Measurements from ENCODE around the gene C22orf15. TPM values are rescaled to one million over a fixed set of nuclear protein-coding genes. Genes with fewer than 3 reads are reported as not detected.

C22orf15 gene
- total RNA-seq, 2 experiments from 2014 or later = 0.60 to 1.1 TPM

DNA sequence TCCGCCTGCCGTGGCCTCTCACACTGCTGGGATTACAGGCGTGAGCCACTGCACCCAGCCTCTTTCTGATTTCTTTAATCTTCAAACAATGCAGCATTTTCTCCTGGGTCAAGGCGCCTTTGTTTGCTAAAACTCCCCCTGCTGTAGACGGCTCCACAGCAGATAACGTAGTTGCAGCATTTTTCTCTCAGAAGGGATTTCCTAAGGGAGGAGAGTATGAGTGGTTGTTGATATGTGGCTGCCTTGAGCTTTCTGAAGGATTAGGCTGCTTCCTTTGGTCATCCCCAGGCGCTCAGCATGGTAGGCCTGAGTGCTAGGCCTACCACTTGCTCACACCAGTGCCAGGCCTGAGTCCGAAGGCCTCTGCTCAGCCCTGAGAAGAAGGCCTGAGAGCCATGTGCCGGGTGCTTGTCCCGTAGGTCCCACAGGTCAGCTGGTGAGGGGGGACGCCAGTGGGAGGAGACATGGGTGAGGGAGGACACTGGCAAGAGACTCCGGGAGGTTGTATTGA lies 42.0 kb downstream of the C22orf15 start:
- Mint-ChIP-seq H3K27ac (no peak overlapping the region), H3K9me3 (no peaks in the 10 kb centered on the region), H3K4me1 (no peaks in the 10 kb centered on the region), H3K36me3 (ENCODE audit: low read depth) (peaks cover 52% of the 10 kb centered on the region), H3K4me3 (no peak overlapping the region), H3K27me3 (no peaks in the 10 kb centered on the region)
- DNase-seq = no peak
- CTCF ChIA-PET = no interaction called here
- POLR2A ChIA-PET = no interaction called here

DNA sequence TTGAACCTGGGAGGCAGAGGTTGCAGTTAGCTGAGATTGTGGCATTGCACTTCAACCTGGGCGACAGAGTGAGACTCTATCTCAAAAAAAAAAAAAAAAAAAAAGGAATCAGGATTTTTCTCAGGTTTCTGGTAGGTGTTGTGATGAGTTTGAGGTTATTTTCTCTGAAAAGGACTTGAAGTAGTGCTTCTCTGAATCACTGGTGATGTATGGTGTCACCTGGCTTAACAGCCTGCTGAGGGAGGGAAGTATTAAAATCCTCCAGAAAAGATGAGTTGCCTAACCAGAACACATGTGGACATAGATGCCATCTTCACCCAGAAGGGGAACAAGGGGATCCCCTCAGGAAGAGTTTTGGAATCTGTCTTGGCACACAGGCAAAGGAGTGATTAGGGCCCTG lies 44.0 kb downstream of the C22orf15 start:
- POLR2A ChIA-PET = no interaction called here
- H3K27me3 Mint-ChIP-seq = no peaks in the 10 kb centered on the region
- H3K27ac Mint-ChIP-seq = no peak overlapping the region
- peaks cover 2% of the 10 kb centered on the region for H3K4me1 Mint-ChIP-seq
- peaks cover 44% of the 10 kb centered on the region for H3K36me3 Mint-ChIP-seq (ENCODE audit: low read depth)
- DNase-seq = no peak
- no peak overlapping the region for H3K4me3 Mint-ChIP-seq
- no peaks in the 10 kb centered on the region for H3K9me3 Mint-ChIP-seq
- CTCF ChIA-PET = no interaction called here

GRCh38 chr22:23812378-23812777 lies 49.6 kb downstream of the C22orf15 start:
- no peaks in the 10 kb centered on the region for H3K9me3 Mint-ChIP-seq
- H3K27ac Mint-ChIP-seq = no peak overlapping the region
- peaks cover 25% of the 10 kb centered on the region for H3K36me3 Mint-ChIP-seq (ENCODE audit: low read depth)
- H3K4me1 Mint-ChIP-seq = peaks cover 5% of the 10 kb centered on the region
- CTCF ChIA-PET = interaction anchor here (1.0 to 1.1 kb wide), 2 partner anchors 9 to 37 kb away, joined by 4 read pairs; no protein-coding TSS in a partner anchor
- no peaks in the 10 kb centered on the region for H3K27me3 Mint-ChIP-seq
- no peak for DNase-seq
- H3K4me3 Mint-ChIP-seq = no peak overlapping the region
- POLR2A ChIA-PET = interaction anchor here (1.1 to 2.0 kb wide), 2 partner anchors 9 to 24 kb away, joined by 3 to 9 read pairs; no protein-coding TSS in a partner anchor

Other genes with a start within 250 kb of the C22orf15 start
- gene IGLL1, start 182.7 kb upstream of the C22orf15 start, total RNA-seq = 1 to 10 TPM; 2.2 to 2.3 TPM
- gene DRICH1, start 130.7 kb upstream of the C22orf15 start, total RNA-seq = under 1 TPM; 0.38 to 0.48 TPM
- gene RGL4, start 72.0 kb upstream of the C22orf15 start, total RNA-seq = 10 to 100 TPM; 26.9 to 28.8 TPM
- gene ZNF70, start 11.9 kb upstream of the C22orf15 start, total RNA-seq = 1 to 10 TPM; 1.6 to 1.8 TPM
- not detected for gene VPREB3, start 8.6 kb upstream of the C22orf15 start, total RNA-seq
- 10 to 100 TPM; 62.4 to 63.2 TPM for gene CHCHD10, start 5.0 kb downstream of the C22orf15 start, total RNA-seq
- under 1 TPM; 0.20 to 0.28 TPM for gene MMP11, start 9.9 kb downstream of the C22orf15 start, total RNA-seq
- 10 to 100 TPM; 65.6 to 66.9 TPM for gene SMARCB1, start 24.0 kb downstream of the C22orf15 start, total RNA-seq
- 1 to 10 TPM; 7.8 to 8.3 TPM for gene DERL3, start 76.0 kb downstream of the C22orf15 start, total RNA-seq
- gene SLC2A11, start 94.9 kb downstream of the C22orf15 start, total RNA-seq = 1 to 10 TPM; 6.5 TPM
- gene MIF, start 131.4 kb downstream of the C22orf15 start, total RNA-seq = 100 to 1,000 TPM; 836 to 882 TPM
- gene GSTT2B, start 198.2 kb downstream of the C22orf15 start, total RNA-seq = not detected
- gene DDTL, start 203.9 kb downstream of the C22orf15 start, total RNA-seq = 1 to 10 TPM; 2.2 to 2.3 TPM
- 100 to 1,000 TPM; 116 to 119 TPM for gene DDT, start 211.5 kb downstream of the C22orf15 start, total RNA-seq
- not detected for gene GSTT2, start 217.1 kb downstream of the C22orf15 start, total RNA-seq
- gene GSTT4, start 242.5 kb downstream of the C22orf15 start, total RNA-seq = not detected
- gene CABIN1, start 248.3 kb downstream of the C22orf15 start, total RNA-seq = 100 to 1,000 TPM; 100 to 102 TPM

Measured in activated CD4-positive, alpha-beta memory T cell treated with anti-CD3 and anti-CD28 coated beads, Interleukin-2, amount 10 ng/mL, durations not matched to agents 7 days and 5 days (primary cell).